Stimulated activated CD8-positive, alpha-beta memory T cell treated with anti-CD3 and anti-CD28 coated beads, Interleukin-4, amount 100 ng/mL, for 24 hours (primary cell): ENCODE results near the gene MYO1E.
"Not testable (repeated sequence)": the region's sequence is repeated elsewhere in the genome, so short reads cannot be mapped to it uniquely, and the experiment has no call there.

Experiments
- DNase-seq: peaks from one replicate; pipeline ENCODE4 v3.0.0-alpha.2; 2020; ENCODE audit warnings: low read depth

Gene MYO1E

GRCh38 chr15:59162080-59162479 is 210.6 kb downstream of the MYO1E start:
- not testable (repeated sequence) for DNase-seq

- no peak for DNase-seq
Measured at GRCh38 chr15:59160880-59161593, 211.6 kb downstream of the MYO1E start.

GRCh38 chr15:59159210-59159609 is 213.5 kb downstream of the MYO1E start:
- no peak for DNase-seq

GRCh38 chr15:59158701-59159034 is 214.0 kb downstream of the MYO1E start:
- DNase-seq = no peak

- no peak for DNase-seq
Measured at GRCh38 chr15:59157840-59158700, 214.6 kb downstream of the MYO1E start.

GRCh38 chr15:59157396-59157795 is 215.3 kb downstream of the MYO1E start:
- no peak for DNase-seq

GRCh38 chr15:59155431-59155830 is 217.2 kb downstream of the MYO1E start:
- DNase-seq = no peak

GRCh38 chr15:59154243-59154642 is 218.4 kb downstream of the MYO1E start:
- no peak for DNase-seq

- DNase-seq = no peak
Measured at GRCh38 chr15:59153466-59153865, 219.2 kb downstream of the MYO1E start.

GRCh38 chr15:59152694-59153450 is 219.8 kb downstream of the MYO1E start:
- no peak for DNase-seq

- DNase-seq = no peak
Measured at GRCh38 chr15:59150185-59150584, 222.5 kb downstream of the MYO1E start.

GRCh38 chr15:59148153-59148833 is 224.4 kb downstream of the MYO1E start:
- no peak for DNase-seq

GRCh38 chr15:59147666-59148065 is 225.0 kb downstream of the MYO1E start:
- no peak for DNase-seq

- DNase-seq = not testable (repeated sequence)
Measured at GRCh38 chr15:59144594-59144993, 228.1 kb downstream of the MYO1E start.

GRCh38 chr15:59143281-59143680 is 229.4 kb downstream of the MYO1E start:
- no peak for DNase-seq

GRCh38 chr15:59140422-59141226 is 232.0 kb downstream of the MYO1E start:
- no peak for DNase-seq

GRCh38 chr15:59138243-59138642 is 234.4 kb downstream of the MYO1E start:
- DNase-seq = peak; percentile 31

GRCh38 chr15:59137566-59137965 is 235.1 kb downstream of the MYO1E start:
- no peak for DNase-seq

GRCh38 chr15:59133929-59134427 is 238.7 kb downstream of the MYO1E start:
- no peak for DNase-seq

GRCh38 chr15:59131969-59132562 is 240.6 kb downstream of the MYO1E start:
- DNase-seq = no peak

- DNase-seq = no peak
Measured at GRCh38 chr15:59131456-59131855, 241.2 kb downstream of the MYO1E start.
